Esophagus muscularis mucosa (tissue), 4 donors: ENCODE results near the gene CDK19. TPM values are rescaled to one million over a fixed set of nuclear protein-coding genes. Genes with fewer than 3 reads are reported as not detected.

ENCODE experiments used
- small RNA-seq, 3 donors: library from RNA; depleted of rRNA; stranded (forward); fragments of <200 nt; gene quantifications; one replicate each; pipeline ENCODE3, GENCODE V24; 2016
- total RNA-seq, 4 donors: library from RNA; depleted of rRNA; stranded (reverse); fragments of >200 nt; gene quantifications; one replicate each; pipeline versions ENCODE4 v1.1.0 to v1.2.1, GENCODE V29; 2016

Gene CDK19
- total RNA-seq, 4 donors from 2014 or later = 12.0 to 15.0 (median 13.6) TPM

Small RNAs within 50 kb of the gene (small RNA-seq; reads per million reads assigned to genes)
- gene RNU6-1115P (0 reads per million in 3 donors), gene RNU6-957P (0 reads per million in 3 donors), gene SNORA40C (0 reads per million in 3 donors)

Other genes with a start within 250 kb of the CDK19 start
- 10 to 100 TPM; 46.2 to 93.1 (median 59.6) TPM for gene AMD1, start 59.3 kb upstream of the CDK19 start, total RNA-seq
- 10 to 100 TPM; 37.1 to 46.1 (median 42.6) TPM for gene GTF3C6, start 143.2 kb upstream of the CDK19 start, total RNA-seq
- gene RPF2, start 166.6 kb upstream of the CDK19 start, total RNA-seq = 10 to 100 TPM; 14.8 to 28.5 (median 17.3) TPM